MCF 10A (cell line): ENCODE results near the gene MTHFD2L. TPM values are rescaled to one million over a fixed set of nuclear protein-coding genes. Genes with fewer than 3 reads are reported as not detected.

Source experiments
- BruUV-seq: library from RNA; stranded (reverse); fragments of 400-500 nt; replicated peaks from 2 replicates; lab custom pipeline; 2021; lab: Mats Ljungman, UMichigan
- CTCF ChIA-PET: fragments of 300-600 bp; sonication (Branson Sonifier 250); formaldehyde crosslinking; extraction: SDS; loops from one replicate; lab custom pipeline; 2021; ENCODE audit warnings: antibody characterized with exemption, inconsistent platforms; lab: Yijun Ruan, JAX
- POLR2A ChIA-PET: fragments of 300-600, 350-650 bp; sonication (Branson Sonifier 250); formaldehyde crosslinking; extraction: SDS; loops from one replicate; lab custom pipeline; 2020; ENCODE audit warnings: antibody characterized with exemption, inconsistent platforms; lab: Yijun Ruan, JAX
- DNase-seq: peaks from one replicate; pipeline ENCODE4 v3.0.0-alpha.2; 2018; ENCODE audit not compliant: unreplicated experiment
- H3K27ac Mint-ChIP-seq: one replicate; pipeline ENCODE4 v1.8.0; 2022; ENCODE audit warnings: mild to moderate bottlenecking, low read depth, mixed read lengths; ENCODE audit not compliant: unreplicated experiment
- H3K27me3 Mint-ChIP-seq: one replicate; pipeline ENCODE4 v1.8.0; 2022; ENCODE audit warnings: mixed read lengths; ENCODE audit not compliant: insufficient read depth, unreplicated experiment
- H3K36me3 Mint-ChIP-seq: one replicate; pipeline ENCODE4 v1.8.0; 2022; ENCODE audit warnings: mild to moderate bottlenecking, moderate library complexity, mixed read lengths; ENCODE audit not compliant: insufficient read depth, unreplicated experiment
- H3K4me1 Mint-ChIP-seq: one replicate; pipeline ENCODE4 v1.8.0; 2022; ENCODE audit warnings: mixed read lengths; ENCODE audit not compliant: insufficient read depth, unreplicated experiment
- H3K4me3 Mint-ChIP-seq: one replicate; pipeline ENCODE4 v1.8.0; 2022; ENCODE audit warnings: mild to moderate bottlenecking, moderate library complexity, mixed read lengths; ENCODE audit not compliant: unreplicated experiment
- H3K9me3 Mint-ChIP-seq: one replicate; pipeline ENCODE4 v1.8.0; 2022; ENCODE audit warnings: mixed read lengths; ENCODE audit not compliant: unreplicated experiment
- intact Hi-C: fragments of 100-400 bp; cut with micrococcal nuclease; formaldehyde crosslinking; loops from 2 replicates; pipeline ENCODE4 v1.14.1; 2022
- total RNA-seq: library from RNA; stranded (reverse); gene quantifications from 2 replicates; pipeline ENCODE4 v1.2.3, GENCODE V29; 2022
- TF ChIP-seq, protein P1 (sequence below): fragments of 200-600 bp; IDR thresholded peaks from one replicate; pipeline ENCODE4 v1.8.0; 2022; ENCODE audit warnings: antibody characterized with exemption, mild to moderate bottlenecking; ENCODE audit not compliant: unreplicated experiment

Gene MTHFD2L
- total RNA-seq, 1 experiment from 2014 or later = 113 TPM

DNA sequence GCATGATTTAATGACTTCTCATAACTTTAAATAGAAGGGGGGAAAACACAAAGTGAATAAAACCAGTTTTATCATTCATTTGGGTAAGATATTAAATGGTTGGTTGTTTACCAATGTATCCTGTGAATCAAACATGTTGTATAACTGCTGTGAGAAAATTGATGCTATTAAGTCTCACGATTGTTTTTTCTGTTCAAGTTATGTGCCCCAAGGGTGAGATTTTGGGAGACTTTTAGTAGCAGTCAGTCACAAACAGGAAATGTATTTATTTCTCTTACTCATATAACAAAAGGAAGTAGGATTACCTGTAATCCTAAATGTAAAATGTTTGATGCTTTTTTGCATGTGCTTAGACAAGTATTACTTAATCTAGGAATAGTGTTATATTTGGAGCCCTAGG lies 39.2 kb downstream of the MTHFD2L start:
- Mint-ChIP-seq H3K4me3 (no peak overlapping the region), H3K36me3 (peaks cover 66% of the 10 kb centered on the region), H3K4me1 (no peaks in the 10 kb centered on the region), H3K27me3 (no peaks in the 10 kb centered on the region), H3K27ac (no peak overlapping the region), H3K9me3 (no peaks in the 10 kb centered on the region)
- no peak for DNase-seq
- ChIA-PET POLR2A (interaction anchor here (1.7 kb wide), 1 partner anchor 123 kb away, joined by 4 read pairs; no protein-coding TSS in a partner anchor), CTCF (no interaction called here)
- no TSS peak for BruUV-seq
- intact Hi-C loops = no loop called here
- TF ChIP-seq, protein P1, sequence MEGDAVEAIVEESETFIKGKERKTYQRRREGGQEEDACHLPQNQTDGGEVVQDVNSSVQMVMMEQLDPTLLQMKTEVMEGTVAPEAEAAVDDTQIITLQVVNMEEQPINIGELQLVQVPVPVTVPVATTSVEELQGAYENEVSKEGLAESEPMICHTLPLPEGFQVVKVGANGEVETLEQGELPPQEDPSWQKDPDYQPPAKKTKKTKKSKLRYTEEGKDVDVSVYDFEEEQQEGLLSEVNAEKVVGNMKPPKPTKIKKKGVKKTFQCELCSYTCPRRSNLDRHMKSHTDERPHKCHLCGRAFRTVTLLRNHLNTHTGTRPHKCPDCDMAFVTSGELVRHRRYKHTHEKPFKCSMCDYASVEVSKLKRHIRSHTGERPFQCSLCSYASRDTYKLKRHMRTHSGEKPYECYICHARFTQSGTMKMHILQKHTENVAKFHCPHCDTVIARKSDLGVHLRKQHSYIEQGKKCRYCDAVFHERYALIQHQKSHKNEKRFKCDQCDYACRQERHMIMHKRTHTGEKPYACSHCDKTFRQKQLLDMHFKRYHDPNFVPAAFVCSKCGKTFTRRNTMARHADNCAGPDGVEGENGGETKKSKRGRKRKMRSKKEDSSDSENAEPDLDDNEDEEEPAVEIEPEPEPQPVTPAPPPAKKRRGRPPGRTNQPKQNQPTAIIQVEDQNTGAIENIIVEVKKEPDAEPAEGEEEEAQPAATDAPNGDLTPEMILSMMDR = no peak

DNA sequence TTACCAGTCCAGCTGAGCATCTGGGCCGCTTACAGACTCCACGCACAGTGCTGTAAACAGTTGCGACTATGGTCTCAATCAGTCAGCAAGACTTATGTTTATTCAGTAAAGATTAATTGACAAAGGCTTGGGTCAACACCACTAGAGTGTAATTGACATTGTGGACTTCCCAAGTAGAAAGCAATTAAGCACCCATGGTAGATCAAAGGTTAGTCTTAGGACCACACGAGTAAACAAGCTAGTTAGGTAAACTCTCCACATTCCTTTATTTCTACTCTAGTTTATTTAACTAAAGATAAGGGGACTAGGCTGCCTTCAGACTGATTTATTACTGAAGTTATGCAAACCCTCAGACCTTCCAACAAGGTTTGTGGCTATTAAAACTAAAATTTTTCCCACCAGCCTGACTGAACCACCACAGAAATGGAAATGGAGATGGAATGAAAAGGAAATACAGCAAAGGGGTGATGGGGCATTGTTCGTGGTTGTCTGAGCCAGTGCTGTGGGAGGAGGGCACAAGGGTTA lies 44.2 kb downstream of the MTHFD2L start:
- POLR2A ChIA-PET = interaction anchor here (0.6 to 0.7 kb wide), 2 partner anchors 26 to 207 kb away, joined by 3 read pairs; no protein-coding TSS in a partner anchor

DNA sequence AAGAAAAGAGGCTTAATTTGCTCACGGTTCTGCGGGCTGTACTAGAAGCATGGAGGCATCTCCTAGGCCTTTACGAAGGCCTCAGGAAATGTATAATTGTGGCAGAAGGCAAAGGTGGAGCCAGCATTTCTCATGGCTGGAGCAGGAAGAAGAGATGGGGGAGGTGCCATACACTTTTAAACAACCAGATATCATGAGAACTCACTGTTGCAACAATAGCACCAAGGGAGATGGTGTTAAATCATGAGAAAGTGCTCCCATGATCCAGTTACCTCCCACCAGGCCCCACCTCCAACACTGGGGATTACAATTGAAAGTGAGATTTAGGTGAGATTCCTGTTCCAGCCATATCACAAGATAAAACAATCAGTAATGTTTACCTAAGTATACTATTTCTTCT lies 45.5 kb downstream of the MTHFD2L start:
- BruUV-seq = no TSS peak
- H3K4me3 Mint-ChIP-seq = no peak overlapping the region
- no peak for DNase-seq
- intact Hi-C loops = no loop called here
- no peak overlapping the region for H3K27ac Mint-ChIP-seq
- CTCF ChIA-PET = no interaction called here
- TF ChIP-seq, protein P1 = no peak
- no peaks in the 10 kb centered on the region for H3K9me3 Mint-ChIP-seq
- H3K27me3 Mint-ChIP-seq = no peaks in the 10 kb centered on the region
- H3K4me1 Mint-ChIP-seq = peaks cover 19% of the 10 kb centered on the region
- H3K36me3 Mint-ChIP-seq = peaks cover 72% of the 10 kb centered on the region
- POLR2A ChIA-PET = interaction anchor here (0.6 to 0.9 kb wide), 2 partner anchors 13 to 104 kb away, joined by 3 read pairs; partner anchors contain the start of gene CXCL2

More for the DNA sequence above, 44.2 kb downstream of the MTHFD2L start:
- Mint-ChIP-seq H3K4me1 (peaks cover 13% of the 10 kb centered on the region), H3K27ac (no peak overlapping the region), H3K27me3 (no peaks in the 10 kb centered on the region), H3K36me3 (peaks cover 58% of the 10 kb centered on the region), H3K4me3 (no peak overlapping the region), H3K9me3 (no peaks in the 10 kb centered on the region)
- no TSS peak for BruUV-seq
- intact Hi-C loops = no loop called here
- no peak for DNase-seq
- CTCF ChIA-PET = interaction anchor here (1.0 kb wide), 1 partner anchor 10 kb away, joined by 3 read pairs; no protein-coding TSS in a partner anchor
- TF ChIP-seq, protein P1 = no peak

DNA sequence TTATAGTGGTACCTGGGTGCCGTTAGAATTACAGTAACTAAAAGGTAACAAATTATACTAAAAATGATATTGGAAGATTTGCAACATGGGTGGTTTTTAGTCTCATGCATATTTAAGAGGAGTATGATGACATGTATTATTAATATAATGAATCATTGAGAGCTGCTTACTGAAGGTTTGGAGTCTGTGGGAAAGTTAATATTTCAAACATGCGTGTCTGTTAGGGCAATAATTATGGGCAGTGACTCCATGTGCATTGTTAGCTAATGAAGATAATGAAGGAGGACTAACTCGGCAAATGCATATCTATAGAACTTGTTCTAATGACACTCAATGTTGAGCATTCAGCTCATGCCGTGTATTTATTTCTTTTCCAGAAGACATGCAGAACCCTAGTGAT lies 47.1 kb downstream of the MTHFD2L start:
- intact Hi-C loops = no loop called here
- Mint-ChIP-seq H3K27ac (peak overlapping the region; percentile 77), H3K9me3 (no peaks in the 10 kb centered on the region), H3K4me3 (no peak overlapping the region), H3K4me1 (peaks cover 19% of the 10 kb centered on the region), H3K27me3 (no peaks in the 10 kb centered on the region), H3K36me3 (peaks cover 74% of the 10 kb centered on the region)
- no TSS peak for BruUV-seq
- DNase-seq = no peak
- TF ChIP-seq, protein P1 = no peak
- ChIA-PET CTCF (interaction anchor here (0.8 to 1.4 kb wide), 5 partner anchors 9 to 115 kb away, joined by 3 to 4 read pairs (median 3); no protein-coding TSS in a partner anchor), POLR2A (interaction anchor here (0.8 to 1.2 kb wide), 4 partner anchors 9 to 103 kb away, joined by 3 to 5 read pairs (median 4); partner anchors contain the start of gene EPGN)
